Effector memory CD8-positive, alpha-beta T cell (primary cell): ENCODE results near the gene ZBTB38.

ENCODE experiments used
- ATAC-seq: fragments of 150-1000 bp; cut with Tn5 transposase; replicated peaks from 2 replicates; pipeline ENCODE4 v1.10.0; 2021; ENCODE audit warnings: mild to moderate bottlenecking, moderate library complexity
- DNase-seq, 3 experiments: peaks; one replicate each; pipeline ENCODE4 v3.0.0; 2021
- H3K27ac Mint-ChIP-seq, 2 donors: one replicate each; pipeline ENCODE4 v1.8.0; 2022; ENCODE audit warnings: mild to moderate bottlenecking in 2 of 2, mixed read lengths in 2 of 2, moderate library complexity in 2 of 2
- H3K27me3 Mint-ChIP-seq, 2 donors: one replicate each; pipeline ENCODE4 v1.8.0; 2022; ENCODE audit warnings: mixed read lengths in 2 of 2
- H3K36me3 Mint-ChIP-seq: one replicate; pipeline ENCODE4 v1.8.0; 2022; ENCODE audit warnings: mild to moderate bottlenecking, moderate library complexity, mixed read lengths; ENCODE audit not compliant: insufficient read depth
- H3K4me1 Mint-ChIP-seq, 2 donors: one replicate each; pipeline ENCODE4 v1.8.0; 2022; ENCODE audit warnings: low read depth in 2 of 2, mixed read lengths in 2 of 2
- H3K4me3 Mint-ChIP-seq, 2 donors: one replicate each; pipeline ENCODE4 v1.8.0; 2022; ENCODE audit warnings: mild to moderate bottlenecking in 2 of 2, mixed read lengths in 2 of 2, moderate library complexity in 2 of 2
- H3K9me3 Mint-ChIP-seq, 2 donors: one replicate each; pipeline ENCODE4 v1.8.0; 2022; ENCODE audit warnings: mixed read lengths in 2 of 2

ZBTB38 gene

GRCh38 chr3:141389703-141390102, 21.4 kb downstream of the ZBTB38 start:
- ATAC-seq = no peak
- peaks cover 0 to 9% of the 10 kb centered on the region in 2 donors for H3K27me3 Mint-ChIP-seq
- peaks cover 8 to 15% of the 10 kb centered on the region in 2 donors for H3K4me1 Mint-ChIP-seq
- no peaks in the 10 kb centered on the region for H3K9me3 Mint-ChIP-seq
- H3K4me3 Mint-ChIP-seq = peak overlapping the region in 1 of 2 donors; percentile 86
- H3K36me3 Mint-ChIP-seq = peaks cover 3% of the 10 kb centered on the region
- H3K27ac Mint-ChIP-seq = peak overlapping the region in 1 of 2 donors; percentile 97
- DNase-seq = no peak

GRCh38 chr3:141390747-141391146, 22.4 kb downstream of the ZBTB38 start:
- H3K4me3 Mint-ChIP-seq = no peak overlapping the region
- no peak overlapping the region for H3K27ac Mint-ChIP-seq
- peaks cover 8 to 15% of the 10 kb centered on the region in 2 donors for H3K4me1 Mint-ChIP-seq
- H3K9me3 Mint-ChIP-seq = no peaks in the 10 kb centered on the region
- DNase-seq = no peak
- H3K27me3 Mint-ChIP-seq = peaks cover 0 to 8% of the 10 kb centered on the region in 2 donors
- ATAC-seq = no peak
- H3K36me3 Mint-ChIP-seq = peaks cover 3% of the 10 kb centered on the region

- DNase-seq (no peak), ATAC-seq (no peak)
- Mint-ChIP-seq H3K9me3 (no peaks in the 10 kb centered on the region), H3K4me1 (peaks cover 8 to 15% of the 10 kb centered on the region in 2 donors), H3K4me3 (no peak overlapping the region), H3K36me3 (peaks cover 3% of the 10 kb centered on the region), H3K27me3 (peaks cover 0 to 8% of the 10 kb centered on the region in 2 donors), H3K27ac (no peak overlapping the region)
Observed at GRCh38 chr3:141391298-141391990, 23.1 kb downstream of the ZBTB38 start.

GRCh38 chr3:141391991-141392316, 23.6 kb downstream of the ZBTB38 start:
- Mint-ChIP-seq H3K9me3 (no peaks in the 10 kb centered on the region), H3K4me3 (no peak overlapping the region), H3K36me3 (peaks cover 3% of the 10 kb centered on the region), H3K27ac (no peak overlapping the region), H3K4me1 (peaks cover 8 to 15% of the 10 kb centered on the region in 2 donors), H3K27me3 (peaks cover 0 to 8% of the 10 kb centered on the region in 2 donors)
- ATAC-seq (no peak), DNase-seq (no peak)

- Mint-ChIP-seq H3K4me3 (no peak overlapping the region), H3K27ac (no peak overlapping the region)
- no peak for ATAC-seq
Observed at GRCh38 chr3:141392416-141392815, 24.1 kb downstream of the ZBTB38 start.

GRCh38 chr3:141392897-141393734, 24.8 kb downstream of the ZBTB38 start:
- DNase-seq = no peak
- peaks cover 0 to 8% of the 10 kb centered on the region in 2 donors for H3K27me3 Mint-ChIP-seq

More at GRCh38 chr3:141392416-141392815, 24.1 kb downstream of the ZBTB38 start:
- Mint-ChIP-seq H3K36me3 (peaks cover 3% of the 10 kb centered on the region), H3K4me1 (peaks cover 8 to 15% of the 10 kb centered on the region in 2 donors), H3K27me3 (peaks cover 0 to 8% of the 10 kb centered on the region in 2 donors), H3K9me3 (no peaks in the 10 kb centered on the region)
- DNase-seq = no peak

GRCh38 chr3:141393735-141394076, 25.4 kb downstream of the ZBTB38 start:
- DNase-seq (no peak), ATAC-seq (no peak)
- peaks cover 7 to 13% of the 10 kb centered on the region in 2 donors for H3K4me1 Mint-ChIP-seq
- peaks cover 0 to 8% of the 10 kb centered on the region in 2 donors for H3K27me3 Mint-ChIP-seq
- no peak overlapping the region for H3K4me3 Mint-ChIP-seq
- H3K27ac Mint-ChIP-seq = no peak overlapping the region
- H3K36me3 Mint-ChIP-seq = peaks cover 3% of the 10 kb centered on the region
- H3K9me3 Mint-ChIP-seq = no peaks in the 10 kb centered on the region

More at GRCh38 chr3:141392897-141393734, 24.8 kb downstream of the ZBTB38 start:
- no peak overlapping the region for H3K27ac Mint-ChIP-seq
- H3K4me1 Mint-ChIP-seq = peaks cover 8 to 15% of the 10 kb centered on the region in 2 donors
- no peaks in the 10 kb centered on the region for H3K9me3 Mint-ChIP-seq
- ATAC-seq = no peak
- peaks cover 3% of the 10 kb centered on the region for H3K36me3 Mint-ChIP-seq
- H3K4me3 Mint-ChIP-seq = no peak overlapping the region

- H3K27ac Mint-ChIP-seq = no peak overlapping the region
- DNase-seq (no peak), ATAC-seq (no peak)
- no peaks in the 10 kb centered on the region for H3K9me3 Mint-ChIP-seq
- H3K27me3 Mint-ChIP-seq = peaks cover 0 to 8% of the 10 kb centered on the region in 2 donors
- H3K4me1 Mint-ChIP-seq = peaks cover 7 to 11% of the 10 kb centered on the region in 2 donors
- no peak overlapping the region for H3K4me3 Mint-ChIP-seq
- H3K36me3 Mint-ChIP-seq = peaks cover 3% of the 10 kb centered on the region
Observed at GRCh38 chr3:141394560-141394959, 26.3 kb downstream of the ZBTB38 start.

GRCh38 chr3:141395005-141395589, 26.8 kb downstream of the ZBTB38 start:
- Mint-ChIP-seq H3K36me3 (peaks cover 3% of the 10 kb centered on the region), H3K4me1 (peaks cover 7 to 17% of the 10 kb centered on the region in 2 donors), H3K9me3 (no peaks in the 10 kb centered on the region), H3K4me3 (no peak overlapping the region), H3K27ac (no peak overlapping the region), H3K27me3 (peaks cover 0 to 8% of the 10 kb centered on the region in 2 donors)
- no peak for DNase-seq
- no peak for ATAC-seq

- Mint-ChIP-seq H3K27ac (no peak overlapping the region), H3K4me3 (no peak overlapping the region), H3K36me3 (peaks cover 7% of the 10 kb centered on the region), H3K9me3 (no peaks in the 10 kb centered on the region), H3K27me3 (peaks cover 0 to 8% of the 10 kb centered on the region in 2 donors), H3K4me1 (peaks cover 7 to 23% of the 10 kb centered on the region in 2 donors)
- ATAC-seq (no peak), DNase-seq (no peak)
Observed at GRCh38 chr3:141397996-141398395, 29.7 kb downstream of the ZBTB38 start.

GRCh38 chr3:141399200-141399599, 30.9 kb downstream of the ZBTB38 start:
- peak overlapping the region; percentile 2 to 83 for H3K27ac Mint-ChIP-seq
- no peaks in the 10 kb centered on the region for H3K9me3 Mint-ChIP-seq
- H3K36me3 Mint-ChIP-seq = peaks cover 19% of the 10 kb centered on the region
- peaks cover 0 to 7% of the 10 kb centered on the region in 2 donors for H3K27me3 Mint-ChIP-seq
- H3K4me3 Mint-ChIP-seq = peak overlapping the region; percentile 1 to 50
- DNase-seq (no peak), ATAC-seq (no peak)
- H3K4me1 Mint-ChIP-seq = peaks cover 12 to 28% of the 10 kb centered on the region in 2 donors

- peak overlapping the region; percentile 19 to 96 for H3K4me3 Mint-ChIP-seq
- no peaks in the 10 kb centered on the region for H3K27me3 Mint-ChIP-seq
- H3K9me3 Mint-ChIP-seq = no peaks in the 10 kb centered on the region
- peaks cover 13 to 39% of the 10 kb centered on the region in 2 donors for H3K4me1 Mint-ChIP-seq
- H3K27ac Mint-ChIP-seq = peak overlapping the region; percentile 0 to 83
- ATAC-seq (no peak), DNase-seq (no peak)
- peaks cover 28% of the 10 kb centered on the region for H3K36me3 Mint-ChIP-seq
Observed at GRCh38 chr3:141400073-141400971, 32.0 kb downstream of the ZBTB38 start.

- H3K27me3 Mint-ChIP-seq = no peaks in the 10 kb centered on the region
- H3K4me3 Mint-ChIP-seq = peak overlapping the region; percentile 19 to 96
- DNase-seq (no peak), ATAC-seq (no peak)
- no peaks in the 10 kb centered on the region for H3K9me3 Mint-ChIP-seq
- H3K4me1 Mint-ChIP-seq = peaks cover 20 to 45% of the 10 kb centered on the region in 2 donors
- H3K36me3 Mint-ChIP-seq = peaks cover 32% of the 10 kb centered on the region
- H3K27ac Mint-ChIP-seq = peak overlapping the region; percentile 0 to 83
Observed at GRCh38 chr3:141401095-141401494, 32.8 kb downstream of the ZBTB38 start.
